ENCODE data around the gene LATS2.

LATS2 gene

GRCh38 chr13:21063031-21063430 is 1.6 kb upstream of the LATS2 start:
- TF ChIP-seq MAX (IDR thresholded peaks at IDR 0.05; ENCODE audit: low read depth, low read length) (no peak), CTCF (IDR thresholded peaks at IDR 0.05; ENCODE audit: low read depth, low read length) (no peak), MYC (IDR thresholded peaks at IDR 0.05; ENCODE audit: low read depth, low read length) (no peak), POLR2A (IDR thresholded peaks at IDR 0.05; ENCODE audit: extremely low read depth, insufficient read length) (no peak)
- no peak for DNase-seq (ENCODE audit: low read depth)
- no peak overlapping the region for H3K4me3 ChIP-seq (ENCODE audit: low read depth, low read length)

- H3K4me3 ChIP-seq (ENCODE audit: low read depth, low read length) = peak overlapping the region; percentile 71
- TF ChIP-seq MAX (IDR thresholded peaks at IDR 0.05; ENCODE audit: low read depth, low read length) (peak; percentile 43; the same call in 1 of the 2 replicates), CTCF (IDR thresholded peaks at IDR 0.05; ENCODE audit: low read depth, low read length) (no peak), MYC (IDR thresholded peaks at IDR 0.05; ENCODE audit: low read depth, low read length) (0 out of 2 replicates have a peak, but pooled peaks have one; percentile 14), POLR2A (IDR thresholded peaks at IDR 0.05; ENCODE audit: extremely low read depth, insufficient read length) (no peak)
- peak; percentile 67 for DNase-seq (ENCODE audit: low read depth)
Measured at GRCh38 chr13:21060338-21061028, 903 bp downstream of the LATS2 start.

- no peak for DNase-seq (ENCODE audit: low read depth)
- H3K4me3 ChIP-seq (ENCODE audit: low read depth, low read length) = peak overlapping the region; percentile 71
- TF ChIP-seq MAX (IDR thresholded peaks at IDR 0.05; ENCODE audit: low read depth, low read length) (no peak), MYC (IDR thresholded peaks at IDR 0.05; ENCODE audit: low read depth, low read length) (no peak), CTCF (IDR thresholded peaks at IDR 0.05; ENCODE audit: low read depth, low read length) (no peak)
Measured at GRCh38 chr13:21059641-21060337, 1.6 kb downstream of the LATS2 start.

- H3K4me3 ChIP-seq (ENCODE audit: low read depth, low read length) = no peak overlapping the region
- TF ChIP-seq POLR2A (IDR thresholded peaks at IDR 0.05; ENCODE audit: extremely low read depth, insufficient read length) (no peak), MYC (IDR thresholded peaks at IDR 0.05; ENCODE audit: low read depth, low read length) (no peak), MAX (IDR thresholded peaks at IDR 0.05; ENCODE audit: low read depth, low read length) (no peak), CTCF (IDR thresholded peaks at IDR 0.05; ENCODE audit: low read depth, low read length) (no peak)
- peak; percentile 45 for DNase-seq (ENCODE audit: low read depth)
Measured at GRCh38 chr13:21058361-21058760, 3.0 kb downstream of the LATS2 start.

- no peak overlapping the region for H3K4me3 ChIP-seq (ENCODE audit: low read depth, low read length)
- TF ChIP-seq CTCF (IDR thresholded peaks at IDR 0.05; ENCODE audit: low read depth, low read length) = no peak
- TF ChIP-seq MAX (IDR thresholded peaks at IDR 0.05; ENCODE audit: low read depth, low read length) = no peak
- TF ChIP-seq MYC (IDR thresholded peaks at IDR 0.05; ENCODE audit: low read depth, low read length) = no peak
- TF ChIP-seq POLR2A (IDR thresholded peaks at IDR 0.05; ENCODE audit: extremely low read depth, insufficient read length) = no peak
- no peak for DNase-seq (ENCODE audit: low read depth)
Measured at GRCh38 chr13:21055511-21056045, 5.8 kb downstream of the LATS2 start.
